Measurements from ENCODE around the gene NKAPD1.
"Not testable (repeated sequence)": the region's sequence is repeated elsewhere in the genome, so short reads cannot be mapped to it uniquely, and the experiment has no call there.

Gene NKAPD1

GRCh38 chr11:112073941-112074811 lies at the start of gene NKAPD1, which contains the start of gene PIH1D2:
TSS of gene NKAPD1 (plus strand) at chr11:112074299. CDS start at chr11:112075575, 1,276 bp downstream.
TSS of gene PIH1D2 (minus strand) at chr11:112074017. CDS start at chr11:112073174, 843 bp downstream.
- peak; percentile 90 for DNase-seq

- peak; percentile 87 for DNase-seq
Measured at GRCh38 chr11:112024773-112025678, 49.1 kb upstream of the NKAPD1 start, which contains the start of gene DLAT. TSS of gene DLAT (plus strand) at chr11:112025408. CDS start at chr11:112025473, 65 bp downstream.

DNA sequence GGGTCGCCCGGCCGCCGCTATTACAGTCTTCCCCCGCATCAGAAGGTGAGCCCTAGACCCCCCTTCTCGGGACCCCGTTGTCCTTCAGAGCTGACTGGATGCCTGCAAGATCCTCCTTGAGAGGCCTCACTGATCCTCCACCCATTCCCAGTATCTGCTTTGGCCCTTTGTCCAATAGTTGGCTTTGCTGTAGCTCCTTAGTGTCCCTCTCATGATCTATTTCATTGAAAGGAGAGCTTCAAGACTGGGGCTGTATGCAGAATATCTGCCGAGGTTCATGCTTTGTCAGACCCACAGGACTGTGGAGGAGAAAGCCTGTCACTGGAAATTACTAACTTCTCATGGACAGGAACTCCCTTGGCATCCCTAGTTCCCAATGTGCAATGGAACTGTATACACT lies 48.4 kb upstream of the NKAPD1 start:
- no peak for DNase-seq

GRCh38 chr11:112026784-112027410 lies 47.2 kb upstream of the NKAPD1 start:
- not testable (repeated sequence) for DNase-seq

DNA sequence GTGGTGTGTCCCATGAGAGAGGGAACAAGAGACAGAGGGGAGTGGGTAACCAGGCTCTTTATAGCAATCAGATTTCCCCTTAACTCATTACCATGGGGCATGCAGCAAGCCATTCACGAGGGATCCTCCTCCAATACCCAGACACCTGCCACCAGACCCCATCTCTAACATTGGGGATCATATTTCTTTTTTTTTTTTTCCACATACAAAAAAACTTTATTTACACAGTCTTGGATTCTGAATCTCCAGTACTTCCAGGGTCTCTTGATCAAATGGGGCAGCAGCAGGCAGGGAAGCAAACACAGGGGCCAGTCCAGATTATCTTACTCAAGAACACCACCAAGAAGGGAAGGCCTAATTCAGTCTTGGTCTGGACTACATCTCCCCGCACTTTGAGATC lies 44.6 kb upstream of the NKAPD1 start:
- no peak for DNase-seq

DNA sequence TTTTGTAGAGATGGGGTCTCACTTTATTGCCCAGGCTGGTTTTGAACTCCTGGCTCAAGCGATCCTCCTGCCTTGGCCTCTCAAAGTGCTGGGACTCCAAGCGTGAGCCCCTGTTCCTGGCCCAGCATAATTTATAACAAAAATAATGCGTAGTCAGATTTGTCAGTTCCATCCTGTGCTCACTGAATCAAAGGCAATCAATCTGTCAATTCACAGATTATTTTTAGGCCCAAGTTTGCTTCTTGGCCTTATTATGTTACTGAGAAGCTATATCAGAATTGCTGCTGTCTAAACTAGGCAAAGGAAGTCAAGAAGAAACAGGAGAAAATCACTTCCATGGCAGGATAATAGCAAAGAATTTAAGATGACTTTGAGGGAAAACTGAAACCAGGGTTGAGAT lies 40.2 kb upstream of the NKAPD1 start:
- DNase-seq = no peak

DNA sequence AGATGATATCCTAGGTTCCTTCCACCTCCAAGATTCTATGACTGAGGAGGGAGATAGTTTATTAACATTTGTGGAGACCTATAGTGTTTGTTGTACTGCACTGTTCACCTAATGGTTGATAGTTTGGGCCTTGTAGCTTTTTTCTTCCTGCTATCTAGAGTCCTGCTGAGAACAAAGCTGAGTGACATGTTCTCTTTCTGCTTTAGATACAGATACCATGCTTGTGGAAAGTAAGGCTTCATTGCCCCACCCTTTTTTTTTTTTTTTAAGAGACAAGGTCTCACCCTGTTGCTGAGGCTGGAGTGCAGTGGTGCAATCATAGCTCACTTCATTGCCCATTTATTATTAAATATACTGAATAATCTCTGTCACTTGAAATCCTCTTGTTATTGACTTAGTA lies 36.6 kb upstream of the NKAPD1 start:
- no peak for DNase-seq

- DNase-seq = no peak
Measured at GRCh38 chr11:112042161-112042960, 31.7 kb upstream of the NKAPD1 start.

DNA sequence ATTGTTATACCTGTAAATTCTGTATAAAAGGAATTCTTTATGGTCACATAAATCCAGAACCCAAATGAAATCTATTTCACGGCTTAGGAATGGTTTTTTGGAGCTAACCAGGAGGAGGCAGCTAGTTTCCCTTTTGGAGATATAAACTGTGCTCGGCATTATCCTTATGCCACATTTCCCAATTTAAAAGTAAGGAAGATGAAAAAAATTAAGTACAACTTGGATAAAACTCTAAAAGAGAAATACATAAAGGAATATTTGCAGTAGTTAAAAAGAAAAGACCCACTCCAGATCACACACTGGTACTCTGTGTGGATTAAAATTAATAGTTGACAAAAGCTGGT lies 31.2 kb upstream of the NKAPD1 start:
- DNase-seq = no peak

DNA sequence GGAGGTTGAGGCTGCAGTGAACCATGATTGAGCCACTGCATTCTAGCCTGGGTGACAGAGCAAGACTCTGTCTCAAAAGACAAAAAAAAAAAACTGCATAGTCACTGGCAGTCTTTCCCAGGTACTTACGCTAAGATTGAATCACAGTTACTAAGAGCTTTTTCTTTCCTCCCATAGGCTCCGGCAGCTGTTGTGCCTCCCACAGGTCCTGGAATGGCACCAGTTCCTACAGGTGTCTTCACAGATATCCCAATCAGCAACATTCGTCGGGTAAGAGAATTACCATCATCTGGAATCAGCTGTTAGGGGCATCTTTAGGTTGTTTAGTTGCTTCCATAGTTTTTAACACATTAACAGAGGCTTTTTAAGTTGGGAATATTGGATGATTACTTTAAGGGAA lies 29.1 kb upstream of the NKAPD1 start:
- DNase-seq = no peak

- DNase-seq = not testable (repeated sequence)
Measured at GRCh38 chr11:112046647-112047046, 27.5 kb upstream of the NKAPD1 start.

DNA sequence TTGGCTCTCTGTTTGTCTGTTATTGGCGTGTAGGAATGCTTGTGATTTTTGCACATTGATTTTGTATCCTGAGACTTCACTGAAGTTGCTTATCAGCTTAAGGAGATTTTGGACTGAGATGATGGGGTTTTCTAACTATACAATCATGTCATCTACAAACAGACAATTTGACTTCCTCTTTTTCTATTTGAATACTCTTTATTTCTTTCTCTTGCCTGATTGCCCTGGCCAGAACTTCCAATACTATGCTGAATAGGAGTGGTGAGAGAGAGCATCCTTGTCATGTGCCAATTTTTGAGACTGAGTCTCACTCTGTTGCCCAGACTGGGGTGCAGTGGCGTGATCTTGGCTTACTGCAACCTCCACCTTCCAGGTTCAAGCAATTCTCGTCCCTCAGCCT lies 25.8 kb upstream of the NKAPD1 start:
- DNase-seq = not testable (repeated sequence)

GRCh38 chr11:112049777-112050176 lies 24.3 kb upstream of the NKAPD1 start:
- no peak for DNase-seq

- DNase-seq = no peak
Measured at GRCh38 chr11:112050721-112051120, 23.4 kb upstream of the NKAPD1 start.

GRCh38 chr11:112051768-112052167 lies 22.3 kb upstream of the NKAPD1 start:
- DNase-seq = no peak

DNA sequence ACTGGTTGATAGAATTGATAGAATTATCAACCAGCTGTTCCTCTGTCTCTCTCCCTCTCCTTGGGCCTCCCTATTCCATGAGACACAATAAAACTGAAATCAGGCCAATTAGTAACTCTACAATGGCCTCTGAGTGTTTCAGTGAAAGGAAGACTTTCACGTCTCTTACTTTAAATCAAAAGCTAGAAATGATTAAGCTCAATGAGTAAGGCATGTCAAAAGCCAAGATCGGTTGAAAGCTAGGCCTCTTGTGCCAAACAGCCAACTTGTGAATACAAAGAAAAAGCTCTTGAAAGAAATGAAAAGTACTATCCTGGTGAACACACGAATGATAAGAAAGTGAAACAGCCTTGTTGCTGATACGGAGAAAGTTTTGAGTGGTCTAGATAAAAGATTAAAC lies 16.9 kb upstream of the NKAPD1 start:
- DNase-seq = no peak

DNA sequence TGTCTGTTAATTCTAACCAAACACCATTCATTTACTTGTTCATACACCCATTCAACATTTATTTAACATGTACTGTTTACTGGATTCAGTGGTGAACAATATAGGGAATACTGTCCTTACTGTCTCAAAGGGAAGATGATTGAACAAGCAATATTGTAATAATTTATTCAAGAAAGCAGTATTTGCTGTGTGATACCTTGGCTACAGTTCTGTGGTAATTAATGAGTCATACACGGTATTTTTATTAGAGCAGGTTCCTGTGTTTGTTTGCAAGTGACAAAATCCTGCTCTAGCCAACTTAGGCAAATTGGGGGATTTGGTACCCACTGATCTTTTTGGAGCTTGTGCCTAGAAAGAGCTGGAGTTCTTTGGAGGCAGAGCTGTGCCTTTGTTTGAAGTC lies 16.0 kb upstream of the NKAPD1 start:
- DNase-seq = no peak

DNA sequence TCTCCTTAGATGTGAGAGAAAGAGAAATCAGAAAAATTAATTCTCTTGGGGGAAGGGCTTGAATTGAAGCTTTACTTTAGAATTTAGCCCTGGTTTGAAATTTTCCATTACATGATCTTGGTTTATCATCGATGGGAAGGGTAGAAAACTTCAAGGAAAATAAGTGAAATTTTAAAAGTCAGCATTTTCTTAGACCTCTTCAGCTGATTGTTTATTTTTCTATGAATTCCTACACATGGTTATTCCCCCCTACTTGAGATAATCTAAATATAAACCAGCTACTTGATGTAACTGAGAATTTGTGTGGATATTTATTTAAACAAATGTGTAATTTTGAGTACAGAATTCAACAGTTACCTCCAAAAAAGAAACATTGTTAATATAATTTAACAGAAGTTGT lies 11.2 kb upstream of the NKAPD1 start:
- DNase-seq = no peak

GRCh38 chr11:112082729-112083128 lies 8.6 kb downstream of the NKAPD1 start:
- no peak for DNase-seq

DNA sequence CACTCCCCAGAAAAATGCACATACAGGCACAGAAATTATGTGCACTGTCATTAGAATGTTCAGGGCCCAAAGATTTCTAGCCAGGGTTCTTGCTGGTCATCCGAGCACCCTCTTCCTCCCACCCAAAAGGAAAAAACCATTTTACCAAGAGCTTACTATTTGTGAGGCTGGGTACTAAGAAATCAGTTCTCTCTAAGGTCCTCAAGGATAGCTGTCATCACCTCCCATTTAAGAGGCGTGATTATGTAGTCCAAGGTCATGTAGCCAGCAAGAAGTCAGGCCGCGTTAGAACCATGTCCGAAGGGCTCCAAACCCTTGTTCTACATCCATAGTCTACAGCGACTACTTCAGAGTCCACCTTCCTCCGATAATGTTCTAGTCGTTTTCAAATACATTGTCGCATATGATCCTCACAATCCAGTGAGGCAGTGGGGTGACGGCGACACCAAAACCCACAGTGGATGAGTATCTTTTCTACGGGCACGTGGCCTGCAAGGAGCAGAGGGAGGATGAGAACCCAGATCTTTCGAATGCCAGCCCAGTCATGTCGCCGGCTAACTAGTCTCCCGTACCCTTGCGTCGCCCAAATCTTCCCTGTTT lies 11.8 kb downstream of the NKAPD1 start:
- no peak for DNase-seq

- DNase-seq = peak; percentile 95
Measured at GRCh38 chr11:112086422-112087191, 12.5 kb downstream of the NKAPD1 start, which contains the start of the genes SDHD and TIMM8B. TSS of gene SDHD (plus strand) at chr11:112086873. CDS start at chr11:112086908, 35 bp downstream. TSS of gene TIMM8B (minus strand) at chr11:112086756. CDS start at chr11:112086723, 33 bp downstream.

Data from NCI-H1105 (cell line).